HG03060 (cell line): ENCODE data around the gene OR51B4.
"Not testable (repeated sequence)": the region's sequence is repeated elsewhere in the genome, so short reads cannot be mapped to it uniquely, and the experiment has no call there.

Experiments
- ATAC-seq: cut with Tn5 transposase; IDR thresholded peaks from one replicate; pipeline ENCODE4 v1.9.1; 2021; ENCODE audit warnings: low read depth, moderate number of reproducible peaks; ENCODE audit not compliant: unreplicated experiment

Gene OR51B4

GRCh38 chr11:5297721-5298323, 3.9 kb downstream of the OR51B4 start:
- ATAC-seq = no peak

DNA sequence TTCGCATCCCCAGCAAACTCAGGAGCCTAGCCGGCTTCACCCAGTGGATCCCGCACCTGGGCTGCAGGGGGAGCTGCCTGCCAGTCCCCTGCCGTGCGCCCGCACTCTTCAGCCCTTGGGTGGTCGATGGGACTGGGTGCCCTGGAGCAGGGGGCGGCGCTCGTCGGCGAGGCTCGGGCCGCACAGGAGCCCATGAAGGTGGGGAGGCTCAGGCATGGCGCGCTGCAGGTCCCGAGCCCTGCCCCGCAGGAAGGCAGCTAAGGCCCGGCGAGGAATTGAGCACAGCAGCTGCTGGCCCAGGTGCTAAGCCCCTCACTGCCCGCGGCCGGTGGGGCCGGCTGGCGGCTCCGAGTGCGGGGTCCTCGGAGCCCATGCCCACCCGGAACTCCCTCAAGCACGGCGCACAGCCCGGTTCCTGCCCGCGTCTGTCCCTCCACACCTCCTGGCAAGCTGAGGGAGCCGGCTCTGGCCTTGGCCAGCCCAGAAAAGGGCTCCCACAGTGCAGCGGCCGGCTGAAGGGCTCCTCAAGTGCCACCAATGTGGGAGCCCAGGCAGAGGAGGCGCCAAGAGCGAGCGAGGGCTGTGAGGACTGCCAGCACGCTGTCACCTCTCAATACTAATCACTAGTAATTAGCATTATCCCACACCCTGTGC, 7.3 kb downstream of the OR51B4 start:
- ATAC-seq = not testable (repeated sequence)

- ATAC-seq = no peak
Observed at GRCh38 chr11:5293028-5293427, 8.7 kb downstream of the OR51B4 start.

DNA sequence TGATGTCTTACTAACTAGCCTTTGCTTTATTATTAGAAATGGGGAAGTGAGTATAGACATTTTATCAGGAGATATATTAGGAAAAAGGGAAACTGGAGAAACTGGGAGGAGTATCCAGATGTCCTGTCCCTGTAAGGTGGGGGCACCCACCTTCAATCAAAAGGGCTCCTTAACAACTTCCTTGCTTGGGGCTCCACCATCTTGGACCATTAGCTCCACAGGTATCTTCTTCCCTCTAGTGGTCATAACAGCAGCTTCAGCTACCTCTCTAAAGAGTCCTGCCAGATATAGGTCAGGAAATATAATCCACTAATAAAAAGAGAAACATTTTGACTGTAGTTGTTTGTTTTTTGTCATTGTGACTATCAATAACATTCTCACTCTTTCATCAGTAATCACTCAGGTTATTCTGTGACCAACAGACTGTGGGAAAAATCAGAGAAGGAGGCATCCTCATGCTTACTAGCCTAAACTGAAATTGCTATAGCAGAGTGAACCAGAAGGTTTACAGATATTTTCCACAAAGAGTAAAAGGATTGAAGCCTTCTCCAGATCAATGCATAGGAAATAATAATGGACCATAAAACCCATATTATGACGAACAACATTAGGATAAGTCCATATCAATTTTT, 10.4 kb downstream of the OR51B4 start:
- ATAC-seq = peak; percentile 94

GRCh38 chr11:5290106-5290505, 11.6 kb downstream of the OR51B4 start:
- no peak for ATAC-seq

DNA sequence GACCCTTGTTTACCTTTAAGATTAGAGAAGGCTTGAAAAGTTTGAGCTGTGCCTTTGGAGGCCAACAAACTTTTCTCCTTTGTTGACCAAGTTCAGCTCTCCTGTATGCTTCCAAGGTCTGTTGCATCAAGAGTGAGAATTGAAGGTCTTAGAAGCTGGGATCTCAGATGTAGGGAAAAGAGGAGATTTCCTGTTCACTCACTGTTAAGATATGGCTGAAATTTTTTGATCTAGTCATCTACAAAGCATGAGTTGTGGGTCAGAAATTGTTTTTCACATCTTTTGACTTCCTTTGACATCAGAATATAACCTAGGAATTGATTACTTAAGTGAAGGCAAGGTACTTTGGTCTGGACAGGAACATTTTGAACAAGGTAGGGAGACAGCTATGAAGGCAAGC, 12.1 kb downstream of the OR51B4 start:
- no peak for ATAC-seq

DNA sequence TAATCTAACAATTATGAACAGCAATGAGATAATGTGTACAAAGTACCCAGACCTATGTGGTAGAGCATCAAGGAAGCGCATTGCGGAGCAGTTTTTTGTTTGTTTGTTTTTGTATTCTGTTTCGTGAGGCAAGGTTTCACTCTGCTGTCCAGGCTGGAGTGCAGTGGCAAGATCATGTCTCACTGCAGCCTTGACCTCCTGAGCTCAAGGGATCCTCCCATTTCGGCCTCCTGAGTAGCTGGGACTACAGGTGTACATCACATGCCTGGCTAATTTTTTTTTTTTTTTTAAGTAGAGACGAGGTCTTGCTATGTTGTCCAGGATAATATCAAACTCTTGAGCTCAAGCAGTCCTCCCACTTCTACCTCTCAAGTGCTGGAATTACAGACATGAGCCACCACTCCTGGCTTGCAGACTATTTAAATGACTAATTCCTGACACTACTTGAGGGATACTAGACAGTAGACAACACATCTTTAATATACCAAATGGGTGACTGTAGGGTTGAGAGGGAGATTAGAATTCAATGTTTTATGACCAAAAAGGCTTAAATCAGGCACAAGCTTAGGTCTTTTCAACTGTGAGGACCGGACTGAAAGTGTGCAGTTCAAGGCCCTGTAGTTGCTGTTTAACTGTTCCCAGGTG, 12.7 kb downstream of the OR51B4 start:
- no peak for ATAC-seq

- ATAC-seq = no peak
Observed at GRCh38 chr11:5288108-5288905, 13.4 kb downstream of the OR51B4 start.

GRCh38 chr11:5286901-5287300, 14.8 kb downstream of the OR51B4 start:
- no peak for ATAC-seq

GRCh38 chr11:5286351-5286750, 15.4 kb downstream of the OR51B4 start:
- ATAC-seq = no peak

DNA sequence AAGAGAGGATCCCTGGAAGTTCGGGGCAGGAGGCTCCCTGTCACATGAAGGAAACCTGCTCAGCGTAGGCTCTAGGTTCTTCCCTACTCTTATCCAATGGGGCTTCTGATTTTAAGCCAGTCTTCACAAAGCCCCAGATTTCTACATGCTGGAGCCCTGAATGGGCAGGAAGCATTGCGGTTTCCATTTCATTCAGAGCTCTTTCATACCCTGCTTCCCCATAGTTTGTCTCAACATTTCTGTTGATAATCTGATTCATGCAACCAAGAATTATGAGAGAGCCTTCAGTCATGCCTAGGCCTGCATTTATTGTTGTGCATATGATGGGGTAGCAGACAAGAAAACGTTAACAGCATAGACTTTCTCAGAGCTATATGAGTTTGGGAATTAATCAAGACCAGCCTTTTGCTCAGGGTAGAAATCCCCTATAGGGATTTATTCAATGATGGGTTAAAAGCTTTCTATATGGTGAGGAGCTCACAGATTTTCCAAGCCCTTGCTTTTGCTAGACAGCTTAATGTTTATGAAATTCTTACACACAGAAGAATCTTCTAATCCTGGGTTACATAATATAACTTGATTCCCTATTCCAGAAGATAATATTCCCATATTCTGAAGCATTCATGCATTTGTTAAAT, 15.9 kb downstream of the OR51B4 start:
- ATAC-seq = no peak

- no peak for ATAC-seq
Observed at GRCh38 chr11:5284637-5285036, 17.1 kb downstream of the OR51B4 start.

GRCh38 chr11:5283882-5284281, 17.9 kb downstream of the OR51B4 start:
- no peak for ATAC-seq

DNA sequence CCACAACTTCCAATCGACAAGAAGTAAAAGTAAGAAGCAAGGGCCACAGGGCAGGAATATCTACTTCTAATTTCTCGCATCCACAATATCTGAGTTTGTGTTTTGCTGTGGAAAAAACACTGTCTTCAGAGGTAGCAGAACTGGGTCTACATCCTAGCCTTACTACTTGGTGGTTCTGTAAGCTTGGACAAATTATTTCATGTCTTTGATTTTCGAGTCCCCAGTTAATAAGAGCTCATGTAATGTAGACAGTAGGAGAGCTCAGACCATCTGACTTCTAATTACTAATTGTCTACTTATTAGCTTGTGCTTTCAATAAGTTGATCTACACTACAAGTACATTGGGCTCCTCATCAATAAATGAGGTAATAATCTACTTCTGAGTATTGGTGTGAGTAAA, 18.7 kb downstream of the OR51B4 start:
- no peak for ATAC-seq

GRCh38 chr11:5282628-5283027, 19.1 kb downstream of the OR51B4 start:
- ATAC-seq = no peak

DNA sequence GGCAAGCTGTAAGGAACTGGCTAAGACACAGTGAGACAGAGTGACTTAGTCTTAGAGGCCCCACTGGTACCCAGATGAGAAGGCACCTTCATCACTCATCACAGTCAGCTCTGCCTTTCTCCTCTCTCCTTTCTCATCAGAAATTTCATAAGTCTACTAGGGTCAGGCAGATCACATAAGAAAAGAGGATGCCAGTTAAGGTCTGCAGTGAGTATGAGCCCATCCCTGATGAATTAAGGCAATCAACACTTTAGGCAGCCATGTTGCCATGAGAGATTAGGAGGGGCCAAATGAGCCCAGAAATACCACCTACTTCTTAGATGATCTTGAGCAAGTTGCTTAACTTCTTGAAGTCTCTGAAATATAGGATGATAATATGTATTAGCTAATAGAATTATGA, 20.1 kb downstream of the OR51B4 start:
- ATAC-seq = no peak

GRCh38 chr11:5280582-5281102, 21.1 kb downstream of the OR51B4 start:
- peak; percentile 93 for ATAC-seq

GRCh38 chr11:5279471-5280090, 22.2 kb downstream of the OR51B4 start:
- no peak for ATAC-seq

DNA sequence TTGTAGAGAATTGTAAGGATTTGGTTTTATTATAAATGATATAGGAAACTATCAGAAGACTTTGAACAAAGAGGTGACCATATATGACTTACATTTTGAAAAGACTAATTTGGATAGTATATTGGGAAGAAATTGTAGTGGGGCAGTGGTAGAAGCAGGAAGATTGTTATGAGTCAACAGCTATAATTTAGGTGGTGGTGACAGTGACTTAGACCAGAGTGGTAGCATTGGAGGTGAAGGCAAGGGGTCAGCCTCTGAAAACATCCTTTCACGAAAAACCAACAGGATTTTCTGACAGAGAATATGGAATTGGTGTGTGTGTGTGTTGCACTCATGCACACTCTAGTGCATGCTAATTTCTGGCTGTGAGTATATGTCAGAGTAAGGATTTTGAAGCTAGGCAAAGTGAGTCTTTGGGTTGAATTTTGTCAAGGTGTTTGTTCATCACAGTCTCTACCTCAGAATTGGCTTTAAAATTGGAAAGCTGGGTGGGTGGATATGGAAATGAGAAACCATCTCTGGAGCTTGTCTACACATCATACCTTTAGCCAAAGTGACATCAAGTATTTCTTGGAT, 23.9 kb downstream of the OR51B4 start:
- ATAC-seq = peak; percentile 42
